Suprapubic skin (tissue), 4 donors: ENCODE measurements around the gene MLX.

Experiments
- CTCF ChIP-seq, 2 donors: fragments of 200-600 bp in 1 of 2; fragments of 450-650 bp in 1 of 2; sonication (generic) in 1 of 2; IDR thresholded peaks; one replicate each; pipeline ENCODE4 v1.5.1; 2016 to 2019; ENCODE audit warnings: antibody characterized with exemption in 2 of 2, mild to moderate bottlenecking in 1 of 2, moderate library complexity in 1 of 2
- EP300 ChIP-seq: sonication (generic); formaldehyde crosslinking; IDR thresholded peaks from one replicate; pipeline ENCODE4 v1.6.1; 2017; ENCODE audit warnings: antibody characterized with exemption
- POLR2A ChIP-seq, 2 donors: fragments of 450-650 bp; IDR thresholded peaks; one replicate each; pipeline ENCODE4 v1.6.1; 2017; ENCODE audit warnings: antibody characterized with exemption in 2 of 2, mild to moderate bottlenecking in 2 of 2, moderate library complexity in 2 of 2
- POLR2AphosphoS5 ChIP-seq, 3 donors: sonication (generic); formaldehyde crosslinking; IDR thresholded peaks; one replicate each; pipeline ENCODE4 v1.6.1; 2017; ENCODE audit warnings: antibody characterized with exemption in 3 of 3

- TF ChIP-seq POLR2A (IDR thresholded peaks at IDR 0.05) (no peak), CTCF (IDR thresholded peaks at IDR 0.05) (no peak), POLR2AphosphoS5 (IDR thresholded peaks at IDR 0.05) (no peak), EP300 (no peak)
These were observed 40.9 kb upstream of the MLX start for GRCh38 chr17:42526031-42526444.
